ENCODE data around the gene SYPL2. TPM values are rescaled to one million over a fixed set of nuclear protein-coding genes. Genes with fewer than 3 reads are reported as not detected.

SYPL2 gene
- total RNA-seq, 3 donors from 2014 or later, result 0.12 to 6.6 (median 0.34) TPM

- DNase-seq, result no peak
- ATAC-seq, result no peak
- Histone ChIP-seq H3K36me3 (ENCODE audit: low read depth) (no peaks in the 10 kb centered on the region), H3K4me1 (ENCODE audit: low read depth) (peaks cover 13% of the 10 kb centered on the region), H3K9me3 (no peaks in the 10 kb centered on the region), H3K4me3 (peak overlapping the region; percentile 38)
- TF ChIP-seq CTCF (IDR thresholded peaks at IDR 0.05), result no peak
- intact Hi-C loops (cut with DNase I, micrococcal nuclease), result no loop called here
Observed at GRCh38 chr1:109484519-109484975, 18.2 kb downstream of the SYPL2 start.

GRCh38 chr1:109485001-109485400 is 18.7 kb downstream of the SYPL2 start:
- Histone ChIP-seq H3K36me3 (ENCODE audit: low read depth) (no peaks in the 10 kb centered on the region), H3K4me3 (no peak overlapping the region), H3K4me1 (ENCODE audit: low read depth) (peaks cover 13% of the 10 kb centered on the region), H3K9me3 (no peaks in the 10 kb centered on the region)
- DNase-seq (no peak), ATAC-seq (no peak)
- no peak for TF ChIP-seq CTCF (IDR thresholded peaks at IDR 0.05)
- intact Hi-C loops (cut with DNase I, micrococcal nuclease), result no loop called here

GRCh38 chr1:109487261-109487660 is 20.9 kb downstream of the SYPL2 start:
- Histone ChIP-seq H3K4me3 (no peak overlapping the region), H3K36me3 (ENCODE audit: low read depth) (no peaks in the 10 kb centered on the region), H3K9me3 (no peaks in the 10 kb centered on the region), H3K4me1 (ENCODE audit: low read depth) (peaks cover 13% of the 10 kb centered on the region)
- no peak for TF ChIP-seq CTCF (IDR thresholded peaks at IDR 0.05)
- intact Hi-C loops (cut with DNase I, micrococcal nuclease), result no loop called here
- DNase-seq (no peak), ATAC-seq (no peak)

- no peak overlapping the region for H3K4me3 ChIP-seq
- H3K9me3 ChIP-seq, result no peaks in the 10 kb centered on the region
- no peaks in the 10 kb centered on the region for H3K36me3 ChIP-seq (ENCODE audit: low read depth)
- H3K4me1 ChIP-seq (ENCODE audit: low read depth), result peaks cover 9% of the 10 kb centered on the region
- intact Hi-C loops (cut with DNase I, micrococcal nuclease), result no loop called here
- ATAC-seq (no peak), DNase-seq (no peak)
- no peak for TF ChIP-seq CTCF (IDR thresholded peaks at IDR 0.05)
Observed at GRCh38 chr1:109488201-109488600, 21.9 kb downstream of the SYPL2 start.

GRCh38 chr1:109488696-109489095 is 22.4 kb downstream of the SYPL2 start:
- Histone ChIP-seq H3K4me3 (no peak overlapping the region), H3K9me3 (no peaks in the 10 kb centered on the region), H3K4me1 (ENCODE audit: low read depth) (peaks cover 7% of the 10 kb centered on the region), H3K36me3 (ENCODE audit: low read depth) (no peaks in the 10 kb centered on the region)
- intact Hi-C loops (cut with DNase I, micrococcal nuclease), result no loop called here
- no peak for ATAC-seq
- TF ChIP-seq CTCF (IDR thresholded peaks at IDR 0.05), result no peak
- DNase-seq, result no peak
